ES-I3 (cell line): ENCODE results near the gene PPIL1.
"Not testable (repeated sequence)": the region's sequence is repeated elsewhere in the genome, so short reads cannot be mapped to it uniquely, and the experiment has no call there.

Source experiments
- H3K36me3 ChIP-seq: 2 replicates; pipeline ENCODE4 v1.6.1; 2013; ENCODE audit warnings: mild to moderate bottlenecking, low read length, control low read depth, moderate library complexity; ENCODE audit not compliant: insufficient read depth
- H3K4me1 ChIP-seq: 2 replicates; pipeline ENCODE4 v1.6.1; 2013; ENCODE audit warnings: mild to moderate bottlenecking, control low read depth, low read length; ENCODE audit not compliant: insufficient read depth
- H3K9ac ChIP-seq: 2 replicates; pipeline ENCODE4 v1.6.1; 2013; ENCODE audit warnings: low read depth, mild to moderate bottlenecking, low read length, moderate library complexity
- H3K9me3 ChIP-seq: 2 replicates; pipeline ENCODE4 v1.6.1; 2013; ENCODE audit warnings: mild to moderate bottlenecking, low read length, moderate library complexity; ENCODE audit not compliant: control insufficient read depth, insufficient read depth

PPIL1 gene

GRCh38 chr6:36813047-36813446 lies 61.6 kb downstream of the PPIL1 start:
- H3K9me3 ChIP-seq, H3K4me1 ChIP-seq: not testable (repeated sequence)

GRCh38 chr6:36809941-36810803 lies 64.4 kb downstream of the PPIL1 start:
- Histone ChIP-seq H3K9ac (no peak overlapping the region), H3K36me3 (no peaks in the 10 kb centered on the region), H3K9me3 (no peaks in the 10 kb centered on the region), H3K4me1 (peaks cover 7% of the 10 kb centered on the region; the same call in 1 of the 2 replicates)

More at GRCh38 chr6:36813047-36813446, 61.6 kb downstream of the PPIL1 start:
- H3K36me3 ChIP-seq, H3K9ac ChIP-seq: not testable (repeated sequence)

- Histone ChIP-seq H3K4me1 (peaks cover 14% of the 10 kb centered on the region; the same call in 1 of the 2 replicates), H3K9me3 (no peaks in the 10 kb centered on the region)
Measured at GRCh38 chr6:36809156-36809555, 65.4 kb downstream of the PPIL1 start.

DNA sequence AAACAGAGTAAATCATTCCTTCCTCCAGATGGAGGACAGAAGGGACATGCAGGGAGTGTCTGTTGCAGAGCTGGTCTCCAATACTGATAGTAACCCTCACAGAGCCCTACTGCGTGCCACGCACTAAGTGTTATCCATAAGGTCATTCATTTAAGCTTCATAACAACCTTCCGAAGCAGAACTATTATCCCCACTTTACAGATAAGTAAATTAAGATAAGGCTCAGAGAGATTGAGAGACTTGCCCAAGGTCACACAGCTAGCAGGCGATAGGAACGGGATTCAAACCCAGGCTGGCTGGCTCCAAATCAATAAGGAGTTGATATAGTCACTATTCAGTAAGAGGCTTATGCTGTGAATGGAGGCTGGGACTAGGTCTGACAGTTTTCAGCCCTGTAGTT lies 66.0 kb downstream of the PPIL1 start:
- Histone ChIP-seq H3K4me1 (peaks cover 14% of the 10 kb centered on the region; the same call in 1 of the 2 replicates), H3K9me3 (no peaks in the 10 kb centered on the region), H3K9ac (no peak overlapping the region), H3K36me3 (no peaks in the 10 kb centered on the region)

More at GRCh38 chr6:36809156-36809555, 65.4 kb downstream of the PPIL1 start:
- Histone ChIP-seq H3K36me3 (no peaks in the 10 kb centered on the region), H3K9ac (no peak overlapping the region)

GRCh38 chr6:36807750-36808149 lies 66.9 kb downstream of the PPIL1 start:
- Histone ChIP-seq H3K9ac (no peak overlapping the region), H3K36me3 (no peaks in the 10 kb centered on the region), H3K4me1 (peaks cover 14% of the 10 kb centered on the region; the same call in 1 of the 2 replicates)

GRCh38 chr6:36807143-36807542 lies 67.5 kb downstream of the PPIL1 start:
- Histone ChIP-seq H3K4me1 (peaks cover 14% of the 10 kb centered on the region; the same call in 1 of the 2 replicates), H3K36me3 (no peaks in the 10 kb centered on the region), H3K9ac (no peak overlapping the region), H3K9me3 (no peaks in the 10 kb centered on the region)

More at GRCh38 chr6:36807750-36808149, 66.9 kb downstream of the PPIL1 start:
- H3K9me3 ChIP-seq = no peaks in the 10 kb centered on the region

- peaks cover 14% of the 10 kb centered on the region; the same call in 1 of the 2 replicates for H3K4me1 ChIP-seq
- H3K36me3 ChIP-seq = no peaks in the 10 kb centered on the region
- H3K9me3 ChIP-seq = no peaks in the 10 kb centered on the region
- H3K9ac ChIP-seq = no peak overlapping the region
Measured at GRCh38 chr6:36805917-36806316, 68.7 kb downstream of the PPIL1 start.

DNA sequence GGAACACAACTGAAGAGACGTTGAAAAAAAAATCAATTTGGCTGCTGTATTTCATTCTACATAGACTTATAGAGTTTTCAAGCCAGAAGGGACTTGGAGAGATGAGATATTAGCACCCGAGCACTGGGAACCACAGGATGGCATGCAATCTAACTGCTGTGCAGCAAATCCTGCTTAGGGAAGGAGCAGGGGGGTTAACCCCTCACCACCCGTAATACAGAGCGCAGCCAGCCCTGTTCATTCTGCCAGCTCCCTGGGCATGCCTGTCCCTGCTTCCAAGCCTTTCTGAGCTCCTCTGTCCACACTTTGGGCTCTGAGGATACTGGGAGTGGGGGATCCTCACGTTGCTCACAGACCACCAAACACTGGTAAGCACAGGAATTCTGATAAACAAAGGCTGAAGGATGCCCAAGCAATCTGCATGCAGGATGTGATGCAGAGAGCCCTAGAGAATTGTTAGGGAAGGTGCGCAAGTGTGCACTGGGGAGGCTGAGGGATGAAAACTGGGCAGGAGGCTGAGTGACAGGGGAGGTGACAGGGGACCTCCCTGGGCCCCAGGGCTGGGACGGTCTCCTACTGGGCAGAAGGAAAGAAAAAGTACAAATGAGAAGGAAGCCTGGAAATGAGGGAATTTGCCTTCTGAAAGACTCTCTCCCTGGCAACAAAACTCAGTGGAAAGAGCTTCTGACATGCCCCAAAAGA lies 69.4 kb downstream of the PPIL1 start:
- peaks cover 14% of the 10 kb centered on the region; the same call in 1 of the 2 replicates for H3K4me1 ChIP-seq
- H3K9me3 ChIP-seq = no peaks in the 10 kb centered on the region
- H3K9ac ChIP-seq = no peak overlapping the region
- H3K36me3 ChIP-seq = no peaks in the 10 kb centered on the region
